H1 (cell line): ENCODE measurements around the gene PRSS53. TPM values are rescaled to one million over a fixed set of nuclear protein-coding genes. Genes with fewer than 3 reads are reported as not detected.

Experiments
- CTCF ChIA-PET: fragments of 300-600 bp; sonication (Branson Sonifier 250); formaldehyde crosslinking; loops from one replicate; lab custom pipeline; 2021; ENCODE audit not compliant: partially characterized antibody; lab: Charles Lee
- POLR2A ChIA-PET: fragments of 300-600 bp; sonication (Branson Sonifier 250); formaldehyde crosslinking; loops from one replicate; lab custom pipeline; 2021; ENCODE audit warnings: inconsistent platforms; ENCODE audit not compliant: partially characterized antibody; lab: Charles Lee
- DNase-seq, 2 experiments: peaks; one replicate each; pipeline versions ENCODE4 v3.0.0 to v3.0.0-alpha.2; 2010 to 2022; ENCODE audit warnings: low spot score in 2 of 2, low read depth in 1 of 2, mixed read lengths in 1 of 2
- FAIRE-seq: peaks from 2 replicates; lab custom pipeline; 2011; peaks lifted over from hg19 to GRCh38; lab: Jason Lieb, UNC
- H2AFZ ChIP-seq: 2 replicates; pipeline ENCODE4 v1.8.1; 2012; ENCODE audit warnings: low read length, inconsistent platforms
- H2AK5ac ChIP-seq: 2 replicates; pipeline ENCODE4 v1.6.1; 2013; ENCODE audit warnings: low read depth, low read length
- H2BK120ac ChIP-seq: replicated peaks from 2 replicates; pipeline ENCODE3; 2013; ENCODE audit warnings: low read depth, low read length, inconsistent platforms
- H2BK12ac ChIP-seq: 2 replicates; pipeline ENCODE4 v1.6.1; 2013; ENCODE audit warnings: low read depth, low read length
- H2BK15ac ChIP-seq: 2 replicates; pipeline ENCODE4 v1.6.1; 2013; ENCODE audit warnings: low read length
- H2BK20ac ChIP-seq: 2 replicates; pipeline ENCODE4 v1.6.1; 2013; ENCODE audit warnings: low read length
- H2BK5ac ChIP-seq: 2 replicates; pipeline ENCODE4 v1.6.1; 2013; ENCODE audit warnings: low read depth, low read length
- H3K14ac ChIP-seq: 2 replicates; pipeline ENCODE4 v1.6.1; 2013; ENCODE audit warnings: inconsistent platforms; ENCODE audit not compliant: insufficient read length
- H3K18ac ChIP-seq: 2 replicates; pipeline ENCODE4 v1.6.1; 2013; ENCODE audit warnings: low read length; ENCODE audit errors: extremely low read depth
- H3K23ac ChIP-seq: 2 replicates; pipeline ENCODE4 v1.6.1; 2013; ENCODE audit warnings: inconsistent platforms; ENCODE audit not compliant: insufficient read length
- H3K23me2 ChIP-seq: 2 replicates; pipeline ENCODE4 v1.6.1; 2013; ENCODE audit warnings: low read depth, low read length
- H3K27ac ChIP-seq: 2 replicates; pipeline ENCODE4 v1.6.1; 2011; ENCODE audit warnings: low read depth, low read length, inconsistent platforms
- H3K27me3 ChIP-seq, 4 experiments: replicated peaks in 1 of 4; 1 replicate in 1 of 4; 2 replicates in 3 of 4; pipeline versions ENCODE4 v1.6.1 to v1.8.1; 2011 to 2013; ENCODE audit warnings: low read length in 3 of 4, mild to moderate bottlenecking in 3 of 4, inconsistent platforms in 2 of 4, mixed read lengths in 2 of 4, moderate library complexity in 1 of 4; ENCODE audit not compliant: control insufficient read depth in 3 of 4, insufficient read depth in 3 of 4; ENCODE audit errors: extremely low read depth in 1 of 4
- H3K36me3 ChIP-seq, 4 experiments: 2 replicates each; pipeline versions ENCODE4 v1.6.1 to v1.8.1; 2011 to 2013; ENCODE audit warnings: mild to moderate bottlenecking in 4 of 4, low read length in 3 of 4, moderate library complexity in 2 of 4, control low read depth in 1 of 4, inconsistent platforms in 1 of 4; ENCODE audit not compliant: insufficient read depth in 4 of 4, control insufficient read depth in 2 of 4
- H3K4ac ChIP-seq: replicated peaks from 2 replicates; pipeline ENCODE3; 2013; ENCODE audit warnings: low read length, low read depth, mixed read lengths, inconsistent platforms; ENCODE audit not compliant: insufficient read length
- H3K4me1 ChIP-seq, 4 experiments: replicated peaks in 1 of 4; 1 replicate in 1 of 4; 2 replicates in 3 of 4; pipeline versions ENCODE4 v1.6.1 to v1.8.1; 2011 to 2013; ENCODE audit warnings: low read length in 3 of 4, inconsistent platforms in 2 of 4, mixed read lengths in 1 of 4; ENCODE audit not compliant: insufficient read depth in 4 of 4, control insufficient read depth in 3 of 4
- H3K4me2 ChIP-seq, 2 experiments: 2 replicates each; pipeline versions ENCODE4 v1.6.1 to v1.8.1; 2011 to 2013; ENCODE audit warnings: low read depth in 2 of 2, low read length in 2 of 2, control low read depth in 1 of 2, inconsistent platforms in 1 of 2, mild to moderate bottlenecking in 1 of 2; ENCODE audit not compliant: insufficient read depth in 1 of 2
- H3K4me3 ChIP-seq, 4 experiments: fragments of 200-600, 300-600 bp in 1 of 4; sonication (generic), shearing (Covaris generic), sonication (Bioruptor Twin) in 1 of 4; 2 replicates each; pipeline versions ENCODE4 v1.5.1 to v1.8.1; 2011 to 2016; ENCODE audit warnings: low read length in 4 of 4, low read depth in 3 of 4, control low read depth in 2 of 4, inconsistent platforms in 2 of 4, mild to moderate bottlenecking in 2 of 4, mixed read lengths in 1 of 4, moderate library complexity in 1 of 4; ENCODE audit not compliant: insufficient read depth in 2 of 4; ENCODE audit errors: extremely low read depth in 1 of 4
- H3K56ac ChIP-seq: replicated peaks from 2 replicates; pipeline ENCODE3; 2013; ENCODE audit warnings: low read depth, mild to moderate bottlenecking, mixed read lengths, low read length, inconsistent platforms; ENCODE audit not compliant: insufficient read length
- H3K79me1 ChIP-seq: 2 replicates; pipeline ENCODE4 v1.6.1; 2013; ENCODE audit warnings: low read depth, low read length, control low read depth
- H3K79me2 ChIP-seq, 2 experiments: 2 replicates each; pipeline versions ENCODE4 v1.6.1 to v1.8.1; 2012 to 2013; ENCODE audit warnings: low read length in 2 of 2, mild to moderate bottlenecking in 2 of 2, inconsistent platforms in 1 of 2; ENCODE audit not compliant: insufficient read depth in 2 of 2, control insufficient read depth in 1 of 2
- H3K9ac ChIP-seq, 4 experiments: replicated peaks in 1 of 4; 1 replicate in 1 of 4; 2 replicates in 3 of 4; pipeline versions ENCODE4 v1.6.1 to v1.8.1; 2011 to 2013; ENCODE audit warnings: low read depth in 3 of 4, low read length in 3 of 4, control low read depth in 2 of 4, mild to moderate bottlenecking in 2 of 4, moderate library complexity in 2 of 4, inconsistent platforms in 1 of 4; ENCODE audit errors: extremely low read depth in 1 of 4
- H3K9me3 ChIP-seq, 2 experiments: 2 replicates each; pipeline versions ENCODE4 v1.6.1 to v1.8.1; 2012 to 2013; ENCODE audit warnings: mild to moderate bottlenecking in 2 of 2, moderate library complexity in 2 of 2, control low read depth in 1 of 2, inconsistent platforms in 1 of 2, low read depth in 1 of 2, low read length in 1 of 2, mixed read lengths in 1 of 2; ENCODE audit not compliant: insufficient read depth in 2 of 2
- H4K20me1 ChIP-seq, 2 experiments: replicated peaks in 1 of 2; 2 replicates each; pipeline versions ENCODE3 to v1.8.1; 2011 to 2013; ENCODE audit warnings: inconsistent platforms in 2 of 2, low read length in 2 of 2, mild to moderate bottlenecking in 1 of 2; ENCODE audit not compliant: insufficient read depth in 2 of 2, control insufficient read depth in 1 of 2
- H4K5ac ChIP-seq: 2 replicates; pipeline ENCODE4 v1.6.1; 2013; ENCODE audit warnings: low read length, low read depth, mixed read lengths, inconsistent platforms; ENCODE audit not compliant: insufficient read length
- H4K8ac ChIP-seq: 2 replicates; pipeline ENCODE4 v1.8.0; 2013; ENCODE audit warnings: mild to moderate bottlenecking, moderate library complexity, low read length, inconsistent platforms; ENCODE audit not compliant: insufficient read depth; ENCODE audit errors: extremely low read depth
- H4K91ac ChIP-seq: replicated peaks from 2 replicates; pipeline ENCODE3; 2013; ENCODE audit warnings: low read length, mixed read lengths, inconsistent platforms; ENCODE audit not compliant: insufficient read length
- BCL11A ChIP-seq, 2 experiments: IDR thresholded peaks; one replicate each; pipeline ENCODE4 v1.6.1; 2011; ENCODE audit warnings: low read depth in 2 of 2, low read length in 2 of 2, mild to moderate bottlenecking in 2 of 2
- BRCA1 ChIP-seq: IDR thresholded peaks from 2 replicates; pipeline ENCODE4 v1.6.1; 2012; ENCODE audit warnings: low read depth, low read length, improper control_type of control experiment
- HDAC6 ChIP-seq: IDR thresholded peaks from one replicate; pipeline ENCODE4 v1.7.1; 2012; ENCODE audit warnings: low read depth, mild to moderate bottlenecking, inconsistent platforms, low read length, moderate library complexity
- KDM1A ChIP-seq: fragments of 200-600, 300-600 bp; sonication (generic); IDR thresholded peaks from 2 replicates; pipeline ENCODE4 v1.7.1; 2016; ENCODE audit warnings: mild to moderate bottlenecking, low read length, borderline replicate concordance
- KDM4A ChIP-seq: IDR thresholded peaks from one replicate; pipeline ENCODE4 v1.7.1; 2012; ENCODE audit warnings: low read depth, mild to moderate bottlenecking, moderate library complexity, low read length, inconsistent platforms; ENCODE audit not compliant: severe bottlenecking
- NRF1 ChIP-seq: IDR thresholded peaks from 2 replicates; pipeline ENCODE4 v1.6.1; 2011; ENCODE audit warnings: mild to moderate bottlenecking, low read depth, low read length, improper control_type of control experiment
- RAD21 ChIP-seq, 2 experiments: IDR thresholded peaks in 1 of 2; conservative IDR thresholded peaks in 1 of 2; 2 replicates each; pipeline ENCODE4 v1.6.1; 2011; ENCODE audit warnings: low read depth in 2 of 2, low read length in 2 of 2, improper control_type of control experiment in 1 of 2, inconsistent platforms in 1 of 2, mild to moderate bottlenecking in 1 of 2, moderate library complexity in 1 of 2
- SAP30 ChIP-seq: fragments of 300-600 bp; sonication (generic); IDR thresholded peaks from 2 replicates; pipeline ENCODE4 v1.7.1; 2012; ENCODE audit warnings: low read length, moderate library complexity, mild to moderate bottlenecking, inconsistent platforms; ENCODE audit not compliant: insufficient read depth, insufficient replicate concordance
- SIN3A ChIP-seq, 2 experiments: IDR thresholded peaks in 1 of 2; conservative IDR thresholded peaks in 1 of 2; 2 replicates each; pipeline ENCODE4 v1.6.1; 2011 to 2012; ENCODE audit warnings: low read length in 2 of 2, improper control_type of control experiment in 1 of 2, low read depth in 1 of 2, mild to moderate bottlenecking in 1 of 2
- TAF7 ChIP-seq: optimal IDR thresholded peaks from 2 replicates; pipeline ENCODE3; 2011; ENCODE audit warnings: low read depth, mild to moderate bottlenecking, inconsistent platforms, low read length, moderate library complexity, borderline replicate concordance
- ZNF274 ChIP-seq: IDR thresholded peaks from 2 replicates; pipeline ENCODE4 v1.7.0; 2012; ENCODE audit warnings: low read length, borderline replicate concordance; ENCODE audit errors: extremely low read depth
- WGBS, 2 experiments: shearing (Covaris generic) in 1 of 2; methylation state at CpG; one replicate each; pipeline versions ENCODE4 v1.1.6 to v1.1.7; 2013 to 2015; ENCODE audit warnings: low lambda C conversion rate in 2 of 2, mixed read lengths in 2 of 2, inconsistent platforms in 1 of 2, low coverage in 1 of 2, missing lambda C conversion rate in 1 of 2; ENCODE audit not compliant: insufficient replicate concordance in 2 of 2, insufficient coverage in 1 of 2, insufficient read length in 1 of 2; ENCODE audit errors: extremely low coverage in 1 of 2, missing lambda C conversion rate in 1 of 2; 5-methylcytosine and 5-hydroxymethylcytosine counted together
- polyA plus RNA-seq, 7 experiments: library from polyadenylated mRNA; depleted of rRNA in 3 of 7; stranded (reverse) in 5 of 7; unstranded in 2 of 7; fragments of >200 nt in 5 of 7; fragments of 200-250 nt in 2 of 7; gene quantifications; 1 replicate in 5 of 7; 2 replicates in 1 of 7; 4 replicates in 1 of 7; pipeline versions ENCODE4 v1.2.1 to v1.2.3, GENCODE V29; 2011 to 2013; ENCODE audit warnings: missing spikeins in 2 of 7, mixed read lengths in 2 of 7
- total RNA-seq: library from RNA; stranded (reverse); fragmentation: NEBNext Ultra II Directional; extraction: Animal tissue kit (Norgen Biotek cat#: 25700); gene quantifications from 2 replicates; pipeline ENCODE4 v1.2.1, GENCODE V29; 2021

The PRSS53 gene
- total and polyA plus RNA-seq, 2 of the 8 experiments (the other 6 are each of a cell fraction or from before 2014, with no cell fraction given): 1.7 to 2.6 TPM

GRCh38 chr16:31050280-31051030, 38.3 kb downstream of the PRSS53 start:
- POLR2A ChIA-PET: interaction anchor here (0.6 to 1.6 kb wide), 12 partner anchors 9 to 130 kb away, joined by 3 to 7 read pairs (median 3); partner anchors contain the start of genes FUS, VKORC1, ZNF646 and ZNF668
- Histone ChIP-seq H2BK15ac (no peak overlapping the region), H3K23ac (no peak overlapping the region), H2AFZ (no peak overlapping the region), H3K36me3 (no peaks in the 10 kb centered on the region), H2AK5ac (no peak overlapping the region), H4K20me1 (no peaks in the 10 kb centered on the region), H2BK5ac (no peak overlapping the region), H3K4me1 (peaks cover 0 to 4% (median 0%) of the 10 kb centered on the region in 4 experiments; a peak in 2 of 7 replicates), H4K5ac (no peak overlapping the region), H3K4ac (no peak overlapping the region), H3K4me3 (no peak overlapping the region), H2BK120ac (no peak overlapping the region), H3K9ac (no peak overlapping the region), H3K14ac (no peak overlapping the region), H3K79me2 (no peaks in the 10 kb centered on the region), H3K56ac (no peak overlapping the region), H3K4me2 (no peak overlapping the region; a peak in 1 of 4 replicates), H3K27me3 (no peaks in the 10 kb centered on the region), H4K91ac (no peak overlapping the region), H3K79me1 (no peaks in the 10 kb centered on the region), H2BK12ac (no peak overlapping the region), H4K8ac (no peak overlapping the region), H2BK20ac (no peak overlapping the region), H3K23me2 (no peaks in the 10 kb centered on the region; the same call in 1 of the 2 replicates), H3K27ac (no peak overlapping the region), H3K9me3 (no peaks in the 10 kb centered on the region), H3K18ac (no peak overlapping the region)
- CTCF ChIA-PET: interaction anchor here (0.6 to 2.1 kb wide), 8 partner anchors 8 to 132 kb away, joined by 3 to 16 read pairs (median 4); no protein-coding TSS in a partner anchor
- DNase-seq (no peak), FAIRE-seq (peak; percentile 63)
- 79% methylated on average over 10 of the region's 10 CpGs; no CpG with 5 or more reads in 1 of the 2 experiments for whole genome bisulfite sequencing, 2 experiments
- TF ChIP-seq ZNF274: no peak
- TF ChIP-seq KDM1A: no peak
- TF ChIP-seq BRCA1: no peak
- TF ChIP-seq SAP30: no peak
- no peak for TF ChIP-seq HDAC6
- TF ChIP-seq BCL11A (IDR thresholded peaks at IDR 0.05; ENCODE audit: low read depth in 2 of 2, low read length in 2 of 2): no peak
- TF ChIP-seq SIN3A (conservative IDR thresholded peaks at IDR 0.05 in 1 of 2, IDR thresholded peaks at IDR 0.05 in 1 of 2; ENCODE audit: low read depth in 1 of 2, low read length in 2 of 2): no peak; a peak in 1 of 4 replicates
- TF ChIP-seq NRF1: no peak
- no peak for TF ChIP-seq TAF7
- no peak for TF ChIP-seq RAD21 (IDR thresholded peaks at IDR 0.05 in 1 of 2, conservative IDR thresholded peaks at IDR 0.05 in 1 of 2; ENCODE audit: low read depth in 2 of 2, low read length in 2 of 2)
- no peak for TF ChIP-seq KDM4A
